ENCODE measurements around the gene TMEM229B.
"Not testable (repeated sequence)": the region's sequence is repeated elsewhere in the genome, so short reads cannot be mapped to it uniquely, and the experiment has no call there.

TMEM229B gene

GRCh38 chr14:67453575-67454300 is 34.8 kb downstream of the TMEM229B start:
- no peak overlapping the region for H3K4me3 ChIP-seq (replicated peaks; ENCODE audit: low read depth, low read length)
- no peak for DNase-seq (ENCODE audit: extremely low read depth, low read depth)
- no peak for TF ChIP-seq CTCF (IDR thresholded peaks at IDR 0.05; ENCODE audit: low read depth, low read length, missing control alignments)

DNA sequence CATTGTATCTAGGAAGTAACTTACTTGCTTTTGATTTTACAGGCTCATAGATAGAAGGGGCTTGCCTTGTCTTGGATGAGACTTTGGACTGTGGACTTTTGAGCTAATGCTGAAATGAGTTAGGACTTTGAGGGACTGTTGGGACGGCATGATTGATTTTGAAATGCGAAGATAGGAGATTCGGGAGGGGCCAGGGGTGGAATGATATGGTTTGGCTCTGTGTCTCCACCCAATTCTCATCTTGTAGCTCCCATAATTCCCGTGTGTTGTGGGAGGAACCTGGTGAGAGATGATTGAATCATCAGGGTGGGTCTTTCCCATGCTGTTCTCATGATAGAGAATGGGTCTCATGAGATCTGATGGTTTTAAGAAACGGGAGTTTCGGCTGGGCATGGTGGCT is 36.9 kb downstream of the TMEM229B start:
- DNase-seq (ENCODE audit: extremely low read depth, low read depth); H3K4me3 ChIP-seq (replicated peaks; ENCODE audit: low read depth, low read length): not testable (repeated sequence)

DNA sequence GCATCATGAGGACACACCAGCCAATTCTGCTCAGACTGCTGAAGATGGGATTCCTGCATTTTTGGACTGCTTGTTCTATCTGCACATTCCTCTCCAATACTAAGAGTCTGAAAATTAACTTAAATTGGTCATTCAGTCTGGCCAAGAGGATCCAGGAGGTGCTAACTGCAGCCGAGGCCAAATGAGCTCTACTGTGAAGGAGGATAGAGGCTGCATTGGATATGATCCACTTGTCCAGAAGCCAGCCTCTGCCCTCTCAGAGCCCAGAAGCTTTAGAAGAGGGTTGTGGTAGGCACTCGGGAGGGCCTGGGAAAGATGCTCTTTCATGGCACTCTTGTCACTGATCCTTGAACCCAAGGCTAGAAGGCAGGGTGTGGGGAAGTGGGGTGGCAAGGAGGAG is 39.4 kb downstream of the TMEM229B start:
- H3K4me3 ChIP-seq (replicated peaks; ENCODE audit: low read depth, low read length): no peak overlapping the region
- no peak for TF ChIP-seq CTCF (IDR thresholded peaks at IDR 0.05; ENCODE audit: low read depth, low read length, missing control alignments)
- no peak for DNase-seq (ENCODE audit: extremely low read depth, low read depth)

- TF ChIP-seq CTCF (IDR thresholded peaks at IDR 0.05; ENCODE audit: low read depth, low read length, missing control alignments): no peak
- no peak overlapping the region for H3K4me3 ChIP-seq (replicated peaks; ENCODE audit: low read depth, low read length)
- DNase-seq (ENCODE audit: extremely low read depth, low read depth): no peak
Measured at GRCh38 chr14:67447033-67447381, 41.5 kb downstream of the TMEM229B start.

GRCh38 chr14:67446371-67447032 is 42.0 kb downstream of the TMEM229B start:
- H3K4me3 ChIP-seq (replicated peaks; ENCODE audit: low read depth, low read length): no peak overlapping the region
- TF ChIP-seq CTCF (IDR thresholded peaks at IDR 0.05; ENCODE audit: low read depth, low read length, missing control alignments): no peak
- no peak for DNase-seq (ENCODE audit: extremely low read depth, low read depth)

GRCh38 chr14:67444395-67444794 is 44.1 kb downstream of the TMEM229B start:
- no peak for DNase-seq (ENCODE audit: extremely low read depth, low read depth)
- H3K4me3 ChIP-seq (replicated peaks; ENCODE audit: low read depth, low read length): no peak overlapping the region
- no peak for TF ChIP-seq CTCF (IDR thresholded peaks at IDR 0.05; ENCODE audit: low read depth, low read length, missing control alignments)

GRCh38 chr14:67442139-67442906 is 46.2 kb downstream of the TMEM229B start:
- H3K4me3 ChIP-seq (replicated peaks; ENCODE audit: low read depth, low read length): no peak overlapping the region
- no peak for DNase-seq (ENCODE audit: extremely low read depth, low read depth)
- TF ChIP-seq CTCF (IDR thresholded peaks at IDR 0.05; ENCODE audit: low read depth, low read length, missing control alignments): no peak

Measured in HFF-Myc (cell line).